GM12872 (cell line): Measurements from ENCODE around the gene C12orf75.

Experiments
- TF ChIP-seq, protein P1 (sequence below): IDR thresholded peaks from 3 replicates; pipeline ENCODE4 v1.5.1; 2011; ENCODE audit warnings: low read depth, mild to moderate bottlenecking, low read length, moderate library complexity; ENCODE audit not compliant: insufficient read depth

The C12orf75 gene

DNA sequence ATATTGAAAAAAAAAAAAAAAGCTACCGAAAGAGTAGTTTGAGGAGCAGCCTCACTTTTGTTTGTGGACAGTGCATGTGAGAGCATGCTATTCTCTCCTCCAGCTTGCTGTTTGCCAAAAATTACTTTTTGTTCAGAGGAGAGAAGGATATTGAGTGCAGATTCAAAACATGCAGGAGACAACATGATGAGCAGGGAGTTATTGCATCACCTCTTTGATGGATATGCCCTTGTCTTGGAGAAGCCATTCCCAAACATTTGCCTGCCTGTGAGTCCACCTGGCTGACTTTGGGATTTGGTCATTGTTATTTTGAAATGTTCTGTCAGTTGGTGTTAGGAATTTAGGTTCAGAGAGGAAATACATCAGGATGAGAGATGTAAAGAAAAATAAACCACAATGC is 2.4 kb downstream of the C12orf75 start:
- TF ChIP-seq, protein P1, sequence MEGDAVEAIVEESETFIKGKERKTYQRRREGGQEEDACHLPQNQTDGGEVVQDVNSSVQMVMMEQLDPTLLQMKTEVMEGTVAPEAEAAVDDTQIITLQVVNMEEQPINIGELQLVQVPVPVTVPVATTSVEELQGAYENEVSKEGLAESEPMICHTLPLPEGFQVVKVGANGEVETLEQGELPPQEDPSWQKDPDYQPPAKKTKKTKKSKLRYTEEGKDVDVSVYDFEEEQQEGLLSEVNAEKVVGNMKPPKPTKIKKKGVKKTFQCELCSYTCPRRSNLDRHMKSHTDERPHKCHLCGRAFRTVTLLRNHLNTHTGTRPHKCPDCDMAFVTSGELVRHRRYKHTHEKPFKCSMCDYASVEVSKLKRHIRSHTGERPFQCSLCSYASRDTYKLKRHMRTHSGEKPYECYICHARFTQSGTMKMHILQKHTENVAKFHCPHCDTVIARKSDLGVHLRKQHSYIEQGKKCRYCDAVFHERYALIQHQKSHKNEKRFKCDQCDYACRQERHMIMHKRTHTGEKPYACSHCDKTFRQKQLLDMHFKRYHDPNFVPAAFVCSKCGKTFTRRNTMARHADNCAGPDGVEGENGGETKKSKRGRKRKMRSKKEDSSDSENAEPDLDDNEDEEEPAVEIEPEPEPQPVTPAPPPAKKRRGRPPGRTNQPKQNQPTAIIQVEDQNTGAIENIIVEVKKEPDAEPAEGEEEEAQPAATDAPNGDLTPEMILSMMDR = no peak

- TF ChIP-seq, protein P1 = no peak
These were observed 3.5 kb downstream of the C12orf75 start for GRCh38 chr12:105334001-105334400.

DNA sequence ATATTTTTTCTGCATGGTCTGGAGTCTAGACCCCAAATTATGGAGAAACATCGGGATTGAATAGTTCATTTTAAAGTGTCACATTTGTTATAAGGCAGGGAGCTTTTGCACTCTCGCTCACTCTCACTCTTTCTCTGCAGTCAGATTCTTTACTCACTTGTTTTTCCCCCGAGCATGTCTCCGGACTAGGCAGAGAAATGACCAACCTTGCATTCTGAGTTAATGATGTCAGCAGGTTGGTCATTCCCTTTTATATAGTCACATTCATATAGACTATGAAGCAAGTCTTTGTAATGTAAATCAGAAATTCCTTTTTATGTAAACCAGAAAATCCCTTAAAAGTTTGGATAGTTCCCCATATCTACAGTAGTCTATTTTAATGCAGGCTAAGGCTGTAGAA is 4.1 kb downstream of the C12orf75 start:
- TF ChIP-seq, protein P1 = no peak

DNA sequence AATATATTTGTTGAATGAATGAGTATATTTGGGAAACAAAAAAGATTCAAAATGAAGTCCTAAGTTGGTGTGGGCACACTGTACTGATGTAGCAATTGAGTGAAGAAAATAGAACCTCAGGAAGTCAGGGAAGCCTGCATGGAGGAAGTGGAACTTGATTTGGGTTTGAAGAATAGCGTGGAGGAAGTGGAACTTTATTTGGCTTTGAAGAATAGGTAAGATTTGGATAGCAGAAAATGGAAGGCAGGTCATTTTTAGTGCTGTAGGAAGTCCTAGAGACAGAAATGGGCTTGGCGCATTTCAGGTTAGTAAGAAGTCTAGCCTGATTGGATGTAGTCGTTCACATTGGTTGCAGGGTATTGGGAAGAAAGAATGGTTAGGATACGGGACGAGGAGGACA is 5.4 kb downstream of the C12orf75 start:
- TF ChIP-seq, protein P1 = no peak

- TF ChIP-seq, protein P1 = no peak
These were observed 5.9 kb downstream of the C12orf75 start for GRCh38 chr12:105336411-105336810.

GRCh38 chr12:105337391-105337790 is 6.9 kb downstream of the C12orf75 start:
- TF ChIP-seq, protein P1 = no peak

- TF ChIP-seq, protein P1 = no peak
These were observed 8.5 kb downstream of the C12orf75 start for GRCh38 chr12:105338966-105339365.

DNA sequence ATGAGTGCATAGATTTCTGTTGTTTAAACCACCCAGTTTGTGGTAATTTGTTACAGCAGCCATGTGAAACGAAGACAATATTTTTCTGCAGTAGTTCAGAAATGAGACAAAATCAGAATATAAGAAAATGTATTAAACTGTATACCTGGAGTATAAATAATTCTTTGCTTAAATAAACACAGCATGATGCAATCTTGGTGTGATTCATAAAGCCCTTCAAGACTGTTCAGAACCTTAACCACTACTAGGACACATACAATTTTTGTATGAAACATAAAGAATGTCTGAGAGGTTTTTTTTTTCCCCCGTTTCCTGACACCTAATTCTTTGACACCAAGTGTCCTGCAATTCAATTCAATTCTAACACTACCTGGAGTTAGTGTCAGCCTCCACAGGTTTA is 10.5 kb downstream of the C12orf75 start:
- TF ChIP-seq, protein P1 = no peak
